Stimulated activated CD8-positive, alpha-beta memory T cell treated with anti-CD3 and anti-CD28 coated beads, Interleukin-15, amount 100 ng/mL, for 4 hours (primary cell): ENCODE results near the gene TSPAN32.

Source experiments
- DNase-seq, 2 donors: peaks; one replicate each; pipeline ENCODE4 v3.0.0-alpha.2; 2020; ENCODE audit warnings: low read depth in 2 of 2

The TSPAN32 gene

DNA sequence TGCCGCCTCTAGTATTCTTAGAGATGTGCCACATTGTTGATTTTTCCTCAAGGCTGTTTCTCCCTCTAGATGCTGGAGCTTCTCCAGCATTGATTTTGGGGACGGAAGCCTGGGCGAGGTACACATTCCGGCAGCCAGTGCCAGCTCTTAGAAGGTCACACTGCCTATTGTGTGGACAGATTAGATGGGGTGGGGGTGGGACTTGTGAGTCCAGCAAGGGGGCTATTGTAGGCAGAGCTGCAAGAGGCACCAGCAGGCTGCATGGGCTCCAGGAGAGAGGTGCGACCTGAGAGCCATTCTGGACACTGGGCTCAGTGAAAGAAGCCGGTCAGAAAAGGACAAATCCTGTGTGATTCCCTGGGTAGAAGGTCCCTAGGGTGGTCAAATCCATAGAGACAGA is 12.5 kb upstream of the TSPAN32 start:
- DNase-seq = no peak

- DNase-seq = no peak
Measured at GRCh38 chr11:2289859-2290258, 12.0 kb upstream of the TSPAN32 start.

DNA sequence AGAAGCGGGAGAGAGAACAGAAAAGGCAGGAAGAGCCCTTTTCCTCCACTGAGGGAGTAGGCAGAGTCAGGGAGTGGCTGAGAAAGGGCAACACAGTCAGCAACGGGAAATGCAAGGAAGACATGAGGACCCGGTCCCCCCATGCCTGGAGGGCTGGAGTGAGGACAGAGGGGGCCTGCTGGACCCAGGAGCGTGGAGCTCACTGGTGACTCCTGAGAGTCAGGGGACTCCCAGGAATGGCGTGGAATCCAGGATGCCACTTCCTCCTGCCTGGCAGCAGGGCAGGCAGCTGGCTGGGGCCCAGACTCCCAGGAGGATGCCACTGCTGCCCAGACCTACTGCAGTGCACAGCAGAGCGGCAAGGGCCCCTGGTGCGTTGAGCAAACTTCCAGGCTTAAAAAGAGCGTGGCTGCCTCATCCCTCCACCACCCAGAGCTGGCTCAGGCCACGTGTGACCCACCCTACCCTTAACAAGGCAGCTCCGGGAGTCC is 11.4 kb upstream of the TSPAN32 start:
- DNase-seq = no peak

DNA sequence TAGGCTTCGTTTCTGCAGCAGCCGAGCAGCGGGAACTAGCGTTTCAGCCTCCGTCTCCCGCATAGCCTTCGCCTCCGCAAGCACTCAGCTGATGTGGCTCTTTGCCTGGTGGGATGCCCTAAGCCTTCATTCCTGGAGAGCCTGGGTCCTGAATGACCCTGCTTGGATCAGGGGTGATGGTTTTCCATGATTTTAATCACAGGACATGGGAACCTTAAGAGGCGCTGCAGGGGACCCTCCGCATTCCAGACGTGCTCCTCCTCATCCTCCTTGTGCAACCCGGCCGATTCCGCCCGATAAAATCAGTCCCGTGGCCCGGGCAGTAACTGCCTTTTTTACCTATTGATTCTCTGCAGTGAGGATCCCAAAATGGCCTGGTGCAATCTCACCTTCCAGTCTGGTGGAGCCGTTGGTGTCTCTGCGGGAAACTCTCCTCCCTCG is 8.3 kb upstream of the TSPAN32 start:
- DNase-seq = no peak

- DNase-seq = no peak
Measured at GRCh38 chr11:2293984-2294925, 7.6 kb upstream of the TSPAN32 start.

DNA sequence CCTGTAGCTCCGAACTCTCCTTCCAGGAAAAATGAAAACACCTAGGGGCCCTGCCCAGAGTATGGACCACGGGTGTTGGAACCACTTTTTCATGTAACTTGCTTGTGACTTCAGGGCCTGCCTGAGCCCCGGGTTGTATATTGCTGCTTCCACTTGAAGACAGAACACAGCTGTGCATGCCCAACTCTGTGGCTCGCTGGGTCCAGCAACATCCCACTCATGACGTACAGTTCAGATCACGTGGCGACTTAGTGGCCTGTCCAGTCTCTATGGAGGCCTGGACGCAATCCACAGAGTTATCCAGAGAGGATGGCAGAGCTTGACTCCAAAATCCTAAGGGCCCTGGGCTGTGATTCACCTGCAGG is 6.9 kb upstream of the TSPAN32 start:
- no peak for DNase-seq

DNA sequence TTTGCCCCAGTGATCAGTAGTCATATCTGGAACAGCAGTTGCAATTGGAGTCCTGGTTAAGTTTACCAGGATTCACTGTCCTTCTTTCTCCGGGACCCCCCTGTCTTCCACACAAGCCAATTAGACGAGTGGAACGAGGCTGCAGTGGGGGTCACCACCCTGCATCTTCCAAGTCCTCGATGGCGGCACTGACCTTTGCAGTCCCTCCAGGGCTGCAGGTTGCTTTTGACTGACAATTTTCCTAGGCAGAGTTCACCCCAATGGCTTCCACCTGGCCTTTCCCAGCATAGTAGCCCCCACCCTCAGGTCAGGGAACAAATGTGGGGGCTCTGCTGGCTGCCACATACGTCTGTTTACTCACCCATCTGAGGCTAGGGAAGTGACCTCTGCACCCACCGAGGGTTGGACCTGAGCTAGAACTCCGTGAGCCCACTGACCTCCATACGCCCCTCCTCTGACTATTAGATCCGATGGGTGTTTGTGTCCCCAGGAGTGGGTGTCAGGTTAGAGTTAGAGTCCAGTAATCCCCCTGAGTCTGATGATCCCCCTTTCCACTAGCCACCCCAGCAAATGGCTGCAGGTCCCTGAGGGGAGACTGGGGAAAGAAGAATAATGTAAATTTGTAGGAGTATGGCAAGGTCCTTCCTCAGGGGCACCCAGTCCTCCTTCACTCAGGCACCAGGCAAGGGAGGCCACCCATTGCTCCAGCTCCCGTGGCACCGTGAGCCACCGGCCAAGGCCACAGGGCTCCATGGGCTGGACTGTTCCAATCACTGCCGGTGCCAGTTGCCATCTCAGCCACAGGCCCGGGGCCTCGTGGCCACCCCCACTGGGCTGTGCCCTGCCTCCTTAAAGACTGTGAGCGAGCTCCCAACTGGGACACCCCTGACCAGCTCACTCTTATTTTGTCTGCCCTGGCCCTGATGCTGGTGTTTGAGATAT is 5.6 kb upstream of the TSPAN32 start:
- no peak for DNase-seq

GRCh38 chr11:2296913-2297622 is 4.7 kb upstream of the TSPAN32 start:
- DNase-seq = no peak

DNA sequence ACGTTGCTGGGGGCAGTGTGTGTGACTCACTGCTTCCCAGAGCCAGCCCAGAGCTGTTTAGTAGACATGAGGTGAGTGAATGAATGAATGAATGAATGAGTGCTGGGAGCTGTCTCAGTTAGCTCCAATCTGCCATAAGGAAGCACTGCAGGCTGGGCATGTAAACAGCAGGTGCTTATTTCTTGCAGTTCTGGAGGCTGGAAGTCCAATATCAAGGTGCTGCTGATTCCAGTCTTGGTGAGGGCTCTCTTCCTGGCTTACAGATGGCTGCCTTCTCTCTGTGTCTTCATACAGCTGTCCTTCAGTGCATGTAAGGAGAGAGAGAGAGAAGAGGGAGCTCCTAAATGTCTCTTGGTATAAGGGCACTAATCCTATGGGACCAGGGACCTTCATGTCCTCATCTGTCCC is 4.2 kb upstream of the TSPAN32 start:
- no peak for DNase-seq

DNA sequence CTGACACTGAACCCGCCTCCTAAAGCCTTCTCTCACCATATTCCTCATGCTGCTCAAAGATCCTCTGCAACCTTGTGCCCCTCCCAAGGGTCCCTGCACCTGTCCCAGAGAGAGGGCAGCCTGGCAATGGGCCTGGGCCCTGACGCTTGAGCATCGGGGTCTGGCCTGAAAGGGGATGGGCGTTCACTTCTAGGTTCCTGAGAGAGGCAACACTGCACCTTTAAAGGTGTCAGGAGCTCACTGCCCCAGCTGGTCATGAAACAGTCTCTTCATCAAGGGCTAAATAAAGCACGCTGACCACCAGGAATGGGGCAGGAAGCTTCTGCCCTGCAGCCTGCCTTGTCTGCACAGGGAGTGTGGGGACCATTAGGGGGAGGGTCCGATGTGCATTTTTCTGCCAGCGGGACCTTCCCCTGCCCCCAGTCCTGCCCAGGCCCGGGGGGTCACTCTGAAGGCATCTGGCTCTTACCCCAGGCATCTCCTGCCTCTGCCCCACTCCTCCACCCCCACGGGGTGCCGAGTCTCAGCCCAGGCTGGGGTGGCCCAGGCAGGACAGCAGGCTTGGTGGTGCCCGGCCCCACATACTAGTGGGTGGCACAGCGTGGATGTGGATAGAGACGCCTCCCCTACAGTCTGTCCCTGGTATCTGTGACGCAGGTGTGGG is 3.5 kb upstream of the TSPAN32 start:
- no peak for DNase-seq

- no peak for DNase-seq
Measured at GRCh38 chr11:2298795-2299761, 2.7 kb upstream of the TSPAN32 start.

DNA sequence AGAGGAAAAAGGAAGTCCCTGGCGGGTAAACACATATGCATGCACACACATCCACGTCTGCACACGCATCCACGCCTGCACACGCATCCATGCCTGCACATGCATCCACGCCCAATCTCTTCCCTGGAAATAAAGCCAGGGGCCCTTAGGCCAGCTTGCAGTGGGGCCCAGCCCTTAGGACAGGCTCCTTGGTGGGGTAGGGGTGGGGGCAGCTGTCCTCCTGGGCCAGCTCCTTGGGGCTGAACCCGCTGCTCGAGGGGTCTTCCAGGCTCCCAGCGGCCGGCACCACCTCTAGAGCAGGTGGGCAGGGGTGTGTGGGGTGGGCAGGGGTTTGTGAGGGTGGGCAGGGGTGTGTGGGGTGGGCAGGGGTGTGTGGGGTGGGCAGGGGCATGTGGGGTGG is 2.0 kb upstream of the TSPAN32 start:
- DNase-seq = no peak

DNA sequence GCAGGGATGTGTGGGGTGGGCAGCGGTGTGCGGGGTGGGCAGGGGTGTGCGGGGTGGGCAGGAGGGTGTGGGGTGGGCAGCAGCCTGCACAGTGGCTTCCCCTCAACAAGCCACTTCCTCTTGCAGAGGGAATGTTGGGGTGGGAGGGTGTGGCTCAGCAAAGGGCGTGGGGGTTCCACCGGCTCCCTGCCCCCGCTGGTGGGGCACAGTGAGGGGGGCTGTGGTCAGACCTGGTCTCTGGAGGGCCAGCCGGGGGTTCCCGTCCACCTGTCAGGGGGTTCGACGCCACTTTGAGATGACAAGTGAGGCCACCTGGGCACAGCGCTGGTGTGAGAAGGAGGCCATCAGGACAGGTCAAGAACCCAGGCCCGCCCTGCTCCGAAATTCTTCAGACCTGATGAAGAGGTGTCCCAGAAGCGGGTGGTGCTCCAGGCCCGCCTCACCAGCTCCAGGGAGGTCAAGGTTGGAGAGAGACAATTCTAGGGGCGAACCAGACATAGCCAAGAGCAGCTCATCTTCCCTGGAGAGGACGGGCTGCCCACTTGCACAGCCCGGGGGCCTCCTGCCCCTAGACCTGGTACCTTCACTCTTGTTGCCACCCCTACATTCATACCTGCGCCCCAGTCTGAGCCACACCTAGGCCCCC is 1.4 kb upstream of the TSPAN32 start:
- no peak for DNase-seq

DNA sequence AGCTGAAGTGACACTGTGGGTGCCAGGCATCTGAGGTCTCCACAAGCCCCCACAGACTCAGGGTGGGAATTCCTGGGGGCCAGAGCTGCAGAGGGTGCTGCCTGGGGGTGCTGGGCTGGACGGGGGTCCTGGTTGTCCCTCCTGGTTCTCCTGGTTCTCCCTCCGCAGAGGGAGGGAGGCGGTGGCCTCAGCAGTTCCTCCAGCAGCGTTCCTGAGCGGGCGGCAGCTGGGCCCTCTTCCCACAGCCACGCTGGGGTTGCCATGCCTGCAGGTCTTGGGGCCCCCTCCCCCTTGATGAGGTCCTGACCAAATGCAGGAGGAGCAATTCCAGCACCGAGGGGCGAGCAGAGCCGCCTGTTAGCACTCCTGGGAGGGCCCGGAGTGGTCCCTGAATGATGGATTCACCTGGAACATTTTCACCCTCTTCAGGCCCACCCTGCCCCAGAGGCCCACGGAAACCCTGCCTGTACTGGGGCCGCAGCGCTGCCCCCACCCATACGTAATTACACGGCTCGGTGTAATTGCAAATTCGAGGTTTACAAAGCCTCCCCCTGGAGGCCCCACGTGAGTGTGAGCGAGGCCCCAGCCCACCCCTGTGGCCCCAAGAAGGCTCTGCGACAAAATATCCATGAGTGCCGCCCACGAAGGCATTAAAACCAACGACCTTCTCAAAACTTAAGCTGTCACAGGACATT is 730 bp upstream of the TSPAN32 start:
- DNase-seq = no peak

DNA sequence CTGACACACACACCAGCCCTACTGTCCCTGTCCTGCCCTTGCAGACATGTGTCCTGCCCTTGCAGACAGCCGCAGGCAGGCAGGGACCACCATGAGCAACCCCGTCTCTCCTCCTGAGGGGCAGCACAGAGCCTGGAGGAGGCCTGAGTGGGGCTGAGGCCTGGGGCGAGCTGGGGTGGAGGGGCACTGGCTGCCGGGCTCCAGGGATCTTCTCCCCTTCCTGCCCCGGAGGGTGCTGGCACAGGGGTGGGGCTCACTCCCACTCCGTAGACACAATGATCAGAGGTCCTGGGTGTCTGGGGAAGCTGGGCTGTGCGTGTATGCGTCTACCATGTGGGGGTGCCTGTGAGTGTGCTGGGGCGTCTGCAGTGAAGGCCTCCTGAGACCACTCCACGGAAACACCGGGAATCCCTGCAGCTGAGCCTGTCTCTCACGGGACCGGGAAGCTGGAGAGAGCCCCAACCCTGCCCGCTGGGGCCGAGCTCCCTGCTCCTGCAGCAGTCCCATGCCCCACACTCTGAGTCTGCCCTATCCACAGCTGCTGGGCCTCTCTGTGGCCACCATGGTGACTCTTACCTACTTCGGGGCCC is 588 bp downstream of the TSPAN32 start:
- DNase-seq = no peak

GRCh38 chr11:2302896-2303626 is 1.2 kb downstream of the TSPAN32 start:
- DNase-seq = no peak

DNA sequence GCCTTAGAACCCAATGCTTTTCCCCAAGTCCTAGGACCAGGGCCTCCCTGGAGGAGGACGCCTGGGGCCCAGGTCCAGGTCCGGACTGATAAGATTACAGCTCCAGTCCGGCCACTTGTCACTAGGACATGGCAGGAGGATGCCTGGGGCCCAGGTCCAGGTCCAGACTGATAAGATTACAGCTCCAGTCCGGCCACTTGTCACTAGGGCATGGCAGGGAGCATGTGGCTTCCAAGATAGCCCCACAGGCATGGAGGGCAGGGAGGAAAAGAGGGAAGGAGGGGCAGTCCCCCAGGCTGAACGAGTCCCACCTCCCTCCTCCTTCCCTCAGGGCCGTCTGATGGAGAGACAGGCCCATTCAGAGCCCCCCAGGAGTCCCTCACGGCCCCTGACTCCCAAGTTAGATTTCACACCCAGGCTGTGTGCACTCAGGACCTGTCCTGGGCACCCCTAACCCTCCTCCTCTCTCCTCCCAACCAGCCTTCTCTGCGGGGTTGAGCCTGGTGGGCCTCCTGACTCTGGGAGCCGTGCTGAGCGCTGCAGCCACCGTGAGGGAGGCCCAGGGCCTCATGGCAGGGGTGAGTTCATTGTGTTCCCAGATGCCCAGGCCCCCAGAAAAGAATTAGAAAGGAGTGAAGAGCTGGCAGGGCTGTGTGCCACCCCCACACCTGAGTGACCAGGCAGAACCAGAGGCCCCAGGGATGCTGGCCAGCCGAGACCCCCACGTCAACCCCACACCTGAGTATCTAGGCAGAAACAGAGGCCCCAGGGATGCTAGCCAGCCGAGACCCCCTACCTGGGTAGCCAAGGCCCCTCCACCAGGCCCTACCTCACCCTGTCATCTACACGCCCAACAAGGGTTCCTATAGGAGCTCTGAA is 2.1 kb downstream of the TSPAN32 start:
- DNase-seq = no peak
